HL-60 (cell line): ENCODE data around the gene COL24A1.

Source experiments
- DNase-seq, 2 experiments: peaks; one replicate each; pipeline ENCODE4 v3.0.0-alpha.2; 2010 to 2020; ENCODE audit warnings: low read depth in 1 of 2, low spot score in 1 of 2
- H3K27ac ChIP-seq: fragments of 250-450 bp; sonication (Bioruptor Pico); replicated peaks from 2 replicates; pipeline ENCODE4 v1.5.1; 2020; ENCODE audit warnings: mild to moderate bottlenecking, moderate library complexity
- H3K27me3 ChIP-seq: fragments of 250-450 bp; sonication (Bioruptor Pico); 2 replicates; pipeline ENCODE4 v1.5.1; 2021; ENCODE audit warnings: mild to moderate bottlenecking, moderate library complexity; ENCODE audit not compliant: insufficient read depth, poor library complexity, severe bottlenecking
- H3K4me3 ChIP-seq: replicated peaks from 2 replicates; pipeline ENCODE4 v1.5.1; 2011; ENCODE audit warnings: mild to moderate bottlenecking, control low read depth, low read length; ENCODE audit not compliant: insufficient read depth
- CTCF ChIP-seq: IDR thresholded peaks from one replicate; pipeline ENCODE4 v1.5.1; 2011; ENCODE audit warnings: low read length, control low read depth, inconsistent platforms; ENCODE audit not compliant: insufficient read depth
- GABPA ChIP-seq: IDR thresholded peaks from 2 replicates; pipeline ENCODE4 v1.6.1; 2012; ENCODE audit warnings: low read depth
- POLR2AphosphoS5 ChIP-seq: IDR thresholded peaks from 2 replicates; pipeline ENCODE4 v1.6.1; 2012; ENCODE audit warnings: low read depth
- REST ChIP-seq: IDR thresholded peaks from 2 replicates; pipeline ENCODE4 v1.6.1; 2012; ENCODE audit warnings: low read depth; ENCODE audit not compliant: insufficient replicate concordance
- SPI1 ChIP-seq: IDR thresholded peaks from 2 replicates; pipeline ENCODE4 v1.6.1; 2012; ENCODE audit warnings: low read depth, mild to moderate bottlenecking, borderline replicate concordance

Gene COL24A1

DNA sequence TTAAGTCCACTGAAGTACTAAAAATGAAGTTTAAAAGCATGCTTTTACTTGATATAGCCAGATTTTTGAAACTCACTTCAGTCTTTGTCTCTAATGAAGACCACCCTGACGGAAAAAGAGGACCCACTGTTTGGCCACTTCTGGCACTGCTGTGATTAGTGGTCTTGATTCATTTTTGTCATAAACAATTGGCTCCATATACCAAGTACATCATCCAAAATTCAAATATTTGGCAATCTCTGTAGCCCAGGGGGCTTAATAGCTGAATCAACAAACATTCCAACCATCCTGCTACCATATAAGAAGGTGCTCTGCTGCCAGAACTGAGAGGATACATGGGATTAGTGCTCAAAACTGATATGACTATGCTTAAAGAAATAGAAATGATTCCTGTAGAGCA lies 156.0 kb downstream of the COL24A1 start:
- TF ChIP-seq POLR2AphosphoS5 (no peak), REST (no peak), SPI1 (no peak), CTCF (no peak), GABPA (no peak)
- no peak for DNase-seq

DNA sequence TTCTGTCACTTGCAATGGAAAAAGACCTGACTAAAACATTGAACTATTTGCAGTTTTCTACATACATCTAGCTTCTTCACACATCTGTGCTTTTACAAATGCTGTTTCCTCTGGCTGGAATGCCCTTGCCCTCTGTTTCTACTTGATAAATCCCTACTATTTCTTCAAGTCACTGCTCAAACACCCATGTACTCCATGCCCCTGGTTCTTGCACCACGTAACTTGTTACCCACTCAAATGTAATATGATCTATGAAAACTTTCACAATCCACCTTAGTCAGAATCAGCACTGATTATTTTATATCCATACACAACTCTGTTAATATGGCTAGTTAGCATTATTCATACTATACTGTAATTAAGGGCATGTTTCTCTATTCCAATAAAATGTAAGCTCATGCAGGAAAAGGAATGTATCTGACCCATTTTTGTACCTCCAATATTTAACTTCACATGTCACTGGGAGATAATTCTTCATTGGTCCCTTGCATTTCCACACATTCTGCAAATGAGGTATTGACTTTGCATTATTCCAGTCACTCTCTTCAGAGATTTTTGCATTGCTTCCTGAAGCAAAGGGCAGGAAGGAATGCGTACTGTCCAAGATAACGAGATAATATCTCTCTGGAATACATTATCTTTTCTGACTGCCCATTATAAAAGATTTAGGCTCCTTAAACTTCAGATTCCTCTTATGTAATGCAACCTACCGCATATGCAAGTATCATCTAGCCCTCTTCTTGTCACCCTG lies 158.3 kb downstream of the COL24A1 start:
- H3K27me3 ChIP-seq = no peaks in the 10 kb centered on the region

More for the DNA sequence above, 156.0 kb downstream of the COL24A1 start:
- Histone ChIP-seq H3K27ac (no peak overlapping the region), H3K27me3 (no peaks in the 10 kb centered on the region), H3K4me3 (no peak overlapping the region)

GRCh38 chr1:85992791-85993190 lies 163.8 kb downstream of the COL24A1 start:
- no peaks in the 10 kb centered on the region for H3K27me3 ChIP-seq
- TF ChIP-seq GABPA (no peak), POLR2AphosphoS5 (no peak), REST (no peak), SPI1 (no peak), CTCF (no peak)
- peak overlapping the region; percentile 39 for H3K27ac ChIP-seq
- DNase-seq = no peak
- no peak overlapping the region for H3K4me3 ChIP-seq

More for the DNA sequence above, 158.3 kb downstream of the COL24A1 start:
- H3K27ac ChIP-seq = no peak overlapping the region
- H3K4me3 ChIP-seq = no peak overlapping the region
- TF ChIP-seq POLR2AphosphoS5 = no peak
- no peak for TF ChIP-seq SPI1
- TF ChIP-seq GABPA = no peak
- no peak for DNase-seq

DNA sequence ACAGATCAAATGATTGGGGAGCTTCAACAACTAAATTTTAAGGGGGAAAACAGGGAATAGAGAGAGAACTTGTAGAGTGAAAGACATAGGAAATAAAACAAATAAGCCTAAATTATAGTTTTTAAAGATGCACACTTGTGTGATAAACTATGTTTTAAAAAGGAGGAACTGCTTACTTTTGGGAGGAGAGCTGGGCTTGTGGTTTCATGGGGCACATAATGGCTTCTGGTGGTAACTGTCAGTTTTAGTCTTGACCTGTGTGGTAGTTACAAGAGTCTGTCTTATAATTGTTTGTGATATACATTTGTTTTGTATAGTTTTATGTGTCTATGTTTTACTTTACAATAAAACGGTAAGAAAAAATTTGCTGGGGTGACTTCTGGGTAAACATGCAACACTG lies 165.3 kb downstream of the COL24A1 start:
- Histone ChIP-seq H3K27me3 (no peaks in the 10 kb centered on the region), H3K27ac (peak overlapping the region; percentile 35), H3K4me3 (no peak overlapping the region)
- peak in 1 of 2 experiments; percentile 36 for DNase-seq
- no peak for TF ChIP-seq POLR2AphosphoS5
- peak; percentile 88 for TF ChIP-seq SPI1
- no peak for TF ChIP-seq CTCF
- no peak for TF ChIP-seq GABPA
- no peak for TF ChIP-seq REST
